Measurements from ENCODE around the gene SCAMP2.

- no peak for TF ChIP-seq CTCF (IDR thresholded peaks at IDR 0.05)
- TF ChIP-seq POLR2A (IDR thresholded peaks at IDR 0.05): no peak
Observed at GRCh38 chr15:74892313-74892712, 19.1 kb upstream of the SCAMP2 start.
